CD14-positive monocyte (primary cell): ENCODE measurements around the gene MEX3A. TPM values are rescaled to one million over a fixed set of nuclear protein-coding genes. Genes with fewer than 3 reads are reported as not detected.

Experiments
- DNase-seq, 3 donors: peaks; one replicate each; pipeline ENCODE4 v3.0.0-alpha.2; 2011 to 2022
- H2AFZ ChIP-seq: 2 replicates; pipeline ENCODE4 v1.6.0; 2012; ENCODE audit warnings: mild to moderate bottlenecking, low read depth, low read length, inconsistent platforms; ENCODE audit not compliant: insufficient read depth, poor library complexity, severe bottlenecking
- H3K27ac ChIP-seq, 2 donors: 1 replicate in 1 of 2; 2 replicates in 1 of 2; pipeline ENCODE4 v1.5.1; 2012 to 2013; ENCODE audit warnings: low read length in 2 of 2, control low read depth in 1 of 2, inconsistent platforms in 1 of 2, low read depth in 1 of 2, mild to moderate bottlenecking in 1 of 2
- H3K27me3 ChIP-seq, 2 donors: one replicate each; pipeline versions ENCODE4 v1.6.0 to v1.6.1; 2011 to 2013; ENCODE audit warnings: low read length in 2 of 2; ENCODE audit not compliant: control insufficient read depth in 2 of 2, insufficient read depth in 2 of 2
- H3K36me3 ChIP-seq, 2 donors: replicated peaks in 1 of 2; 1 replicate in 1 of 2; 2 replicates in 1 of 2; pipeline versions ENCODE4 v1.5.1 to v1.6.1; 2012 to 2013; ENCODE audit warnings: low read length in 2 of 2, control low read depth in 1 of 2, inconsistent platforms in 1 of 2, mild to moderate bottlenecking in 1 of 2; ENCODE audit not compliant: insufficient read depth in 2 of 2, control insufficient read depth in 1 of 2
- H3K4me1 ChIP-seq, 2 donors: 1 replicate in 1 of 2; 2 replicates in 1 of 2; pipeline versions ENCODE4 v1.5.1 to v1.6.1; 2012 to 2013; ENCODE audit warnings: low read length in 2 of 2, control low read depth in 1 of 2, inconsistent platforms in 1 of 2, mild to moderate bottlenecking in 1 of 2, moderate library complexity in 1 of 2; ENCODE audit not compliant: insufficient read depth in 2 of 2, control insufficient read depth in 1 of 2
- H3K4me2 ChIP-seq: replicated peaks from 2 replicates; pipeline ENCODE3; 2012; ENCODE audit warnings: low read length, moderate library complexity, mild to moderate bottlenecking; ENCODE audit not compliant: poor library complexity, severe bottlenecking; ENCODE audit errors: extremely low read depth
- H3K4me3 ChIP-seq, 3 experiments: fragments of 200-600 bp in 1 of 3; sonication (generic) in 1 of 3; replicated peaks in 1 of 3; 1 replicate in 2 of 3; 2 replicates in 1 of 3; pipeline ENCODE4 v1.5.1; 2011 to 2013; ENCODE audit warnings: low read length in 3 of 3, mild to moderate bottlenecking in 3 of 3, control low read depth in 2 of 3, low read depth in 2 of 3, inconsistent platforms in 1 of 3, moderate library complexity in 1 of 3
- H3K79me2 ChIP-seq: 2 replicates; pipeline ENCODE4 v1.6.0; 2012; ENCODE audit warnings: mild to moderate bottlenecking, control low read depth, inconsistent platforms, low read length, moderate library complexity; ENCODE audit not compliant: insufficient read depth
- H3K9ac ChIP-seq: 2 replicates; pipeline ENCODE4 v1.6.0; 2017; ENCODE audit warnings: low read length, mild to moderate bottlenecking; ENCODE audit not compliant: insufficient read depth, poor library complexity, severe bottlenecking
- H3K9me3 ChIP-seq, 2 donors: replicated peaks in 1 of 2; 1 replicate in 1 of 2; 2 replicates in 1 of 2; pipeline versions ENCODE4 v1.5.1 to v1.6.1; 2012 to 2013; ENCODE audit warnings: low read length in 2 of 2, control low read depth in 1 of 2; ENCODE audit not compliant: control insufficient read depth in 1 of 2, insufficient read depth in 1 of 2
- H4K20me1 ChIP-seq: 2 replicates; pipeline ENCODE4 v1.6.0; 2012; ENCODE audit warnings: mild to moderate bottlenecking, low read length, control low read depth, moderate library complexity; ENCODE audit not compliant: insufficient read depth
- H3K27ac Mint-ChIP-seq, 7 donors: one replicate each; pipeline ENCODE4 v1.8.0; 2020; ENCODE audit warnings: mild to moderate bottlenecking in 7 of 7, mixed read lengths in 7 of 7, moderate library complexity in 6 of 7, inconsistent platforms in 2 of 7
- H3K27me3 Mint-ChIP-seq, 3 donors: one replicate each; pipeline ENCODE4 v1.8.0; 2021 to 2022; ENCODE audit warnings: low read depth in 3 of 3, mild to moderate bottlenecking in 3 of 3, mixed read lengths in 3 of 3, moderate library complexity in 3 of 3, inconsistent platforms in 1 of 3
- H3K36me3 Mint-ChIP-seq, 2 donors: one replicate each; pipeline ENCODE4 v1.8.0; 2020; ENCODE audit warnings: mixed read lengths in 2 of 2, inconsistent platforms in 1 of 2, mild to moderate bottlenecking in 1 of 2
- H3K4me1 Mint-ChIP-seq: one replicate; pipeline ENCODE4 v1.8.0; 2020; ENCODE audit warnings: mild to moderate bottlenecking, mixed read lengths
- H3K4me3 Mint-ChIP-seq, 2 donors: one replicate each; pipeline ENCODE4 v1.8.0; 2020; ENCODE audit warnings: mild to moderate bottlenecking in 2 of 2, mixed read lengths in 2 of 2, moderate library complexity in 1 of 2
- H3K9me3 Mint-ChIP-seq, 7 donors: one replicate each; pipeline ENCODE4 v1.8.0; 2020 to 2022; ENCODE audit warnings: mixed read lengths in 7 of 7, mild to moderate bottlenecking in 6 of 7, moderate library complexity in 6 of 7, inconsistent platforms in 2 of 7
- CTCF ChIP-seq: fragments of 200-600 bp; IDR thresholded peaks from one replicate; pipeline ENCODE4 v1.8.0; 2022; ENCODE audit warnings: antibody characterized with exemption, mild to moderate bottlenecking
- WGBS: methylation state at CpG from one replicate; pipeline ENCODE4 v1.1.5; 2013; ENCODE audit warnings: missing lambda C conversion rate; ENCODE audit not compliant: insufficient coverage; 5-methylcytosine and 5-hydroxymethylcytosine counted together
- intact Hi-C, 2 donors: fragments of 100-400 bp; cut with micrococcal nuclease; formaldehyde crosslinking; loops; one replicate each; pipeline versions ENCODE4 v1.15.0 to v1.15.1; 2023
- polyA plus RNA-seq, 3 donors: library from polyadenylated mRNA; depleted of rRNA in 1 of 3; unstranded in 2 of 3; stranded (reverse) in 1 of 3; fragments of 300-500 nt in 2 of 3; fragments of >200 nt in 1 of 3; fragmentation: Illumina TruSeq in 2 of 3; gene quantifications; 1 replicate in 2 of 3; 2 replicates in 1 of 3; pipeline ENCODE4 v1.2.3, GENCODE V29; 2012 to 2021

Gene MEX3A
- polyA plus RNA-seq, 3 donors = not detected

DNA sequence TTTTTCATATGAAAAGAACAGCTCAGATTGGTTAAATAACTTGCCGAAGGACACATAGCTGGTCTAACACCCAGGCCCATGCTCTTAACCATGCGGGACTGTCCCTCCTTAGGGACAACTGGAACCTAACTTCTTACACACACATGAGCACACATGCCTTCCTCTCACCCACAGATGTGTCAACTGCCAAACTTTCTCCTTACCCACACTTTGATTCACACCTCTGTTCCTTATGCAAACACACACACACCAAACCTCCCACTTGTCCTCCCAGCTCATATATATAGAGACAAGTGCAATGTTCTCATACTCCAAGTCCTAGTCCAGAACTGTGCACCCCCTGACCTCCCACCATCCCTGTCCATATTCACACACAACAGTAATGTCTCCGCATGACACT, 17.1 kb downstream of the MEX3A start:
- no peak for DNase-seq
- Mint-ChIP-seq H3K4me1 (peaks cover 4% of the 10 kb centered on the region), H3K4me3 (no peak overlapping the region), H3K36me3 (no peaks in the 10 kb centered on the region), H3K9me3 (no peaks in the 10 kb centered on the region), H3K27ac (no peak overlapping the region), H3K27me3 (peaks cover 3 to 7% (median 6%) of the 10 kb centered on the region in 3 donors)
- Histone ChIP-seq H3K27me3 (no peaks in the 10 kb centered on the region), H2AFZ (no peak overlapping the region), H4K20me1 (no peaks in the 10 kb centered on the region), H3K4me2 (no peak overlapping the region), H3K36me3 (no peaks in the 10 kb centered on the region), H3K9ac (no peak overlapping the region), H3K4me1 (no peaks in the 10 kb centered on the region), H3K9me3 (no peaks in the 10 kb centered on the region), H3K4me3 (no peak overlapping the region), H3K79me2 (no peaks in the 10 kb centered on the region), H3K27ac (no peak overlapping the region)
- no peak for TF ChIP-seq CTCF
- intact Hi-C loops = loop anchor here (5.0 to 10.0 kb wide), 2 partner anchors 60 to 133 kb away; partner anchors contain the start of gene KHDC4 (in 1 of the 2)
- WGBS = 100% methylated on average over 3 of the region's 3 CpGs

DNA sequence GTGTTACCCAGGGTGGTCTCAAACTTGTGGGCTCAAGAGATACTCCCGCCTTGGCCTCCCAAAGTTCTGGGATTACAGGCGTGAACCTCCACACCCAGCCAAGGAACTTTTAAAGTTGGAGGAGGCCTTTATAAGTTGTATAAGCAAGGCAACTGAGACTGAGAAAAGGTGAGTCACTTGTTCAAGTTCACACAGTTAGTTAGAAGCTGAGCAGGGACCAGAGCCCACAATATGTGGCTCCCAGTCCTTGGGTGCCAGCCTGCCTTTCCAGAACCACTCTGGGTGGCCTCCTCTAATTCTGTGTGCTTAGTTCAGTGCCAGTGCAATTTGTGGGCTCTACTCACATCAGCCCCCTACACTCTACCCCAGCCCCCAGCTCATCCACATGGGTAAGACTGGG, 17.6 kb downstream of the MEX3A start:
- TF ChIP-seq CTCF = no peak
- Mint-ChIP-seq H3K9me3 (no peaks in the 10 kb centered on the region), H3K27me3 (peaks cover 3 to 7% (median 4%) of the 10 kb centered on the region in 3 donors), H3K36me3 (no peaks in the 10 kb centered on the region), H3K4me1 (peaks cover 4% of the 10 kb centered on the region), H3K4me3 (no peak overlapping the region), H3K27ac (no peak overlapping the region)
- Histone ChIP-seq H3K4me2 (no peak overlapping the region), H2AFZ (no peak overlapping the region), H3K9ac (no peak overlapping the region), H3K27me3 (no peaks in the 10 kb centered on the region), H3K27ac (no peak overlapping the region), H3K9me3 (no peaks in the 10 kb centered on the region), H3K79me2 (no peaks in the 10 kb centered on the region), H3K36me3 (no peaks in the 10 kb centered on the region), H3K4me3 (no peak overlapping the region), H4K20me1 (no peaks in the 10 kb centered on the region), H3K4me1 (no peaks in the 10 kb centered on the region)
- intact Hi-C loops = loop anchor here (5.0 to 10.0 kb wide), 2 partner anchors 60 to 132 kb away; partner anchors contain the start of gene KHDC4 (in 1 of the 2)
- no CpG with 5 or more reads among the region's 2 CpGs for WGBS
- no peak for DNase-seq
